Right lobe of liver (tissue), 4 donors: ENCODE measurements around the gene NOM1.
"Not testable (repeated sequence)": the region's sequence is repeated elsewhere in the genome, so short reads cannot be mapped to it uniquely, and the experiment has no call there.

Experiments
- POLR2A ChIP-seq: fragments of 450-650 bp; IDR thresholded peaks from one replicate; pipeline ENCODE4 v1.6.1; 2017; ENCODE audit warnings: antibody characterized with exemption, mild to moderate bottlenecking
- TF ChIP-seq, protein P1 (sequence below), 4 donors: fragments of 200-600 bp in 3 of 4; fragments of 450-650 bp in 1 of 4; IDR thresholded peaks; one replicate each; pipeline versions ENCODE4 v1.5.1 to v1.8.0; 2016 to 2022; ENCODE audit warnings: antibody characterized with exemption in 4 of 4, mild to moderate bottlenecking in 2 of 4
- donor health status: DM: no; HTN: no; CAD: no.
- donor health status: DM: no; HTN: no; CAD: no.
- donor health status: DM: no; HTN: yes; CAD: no.

DNA sequence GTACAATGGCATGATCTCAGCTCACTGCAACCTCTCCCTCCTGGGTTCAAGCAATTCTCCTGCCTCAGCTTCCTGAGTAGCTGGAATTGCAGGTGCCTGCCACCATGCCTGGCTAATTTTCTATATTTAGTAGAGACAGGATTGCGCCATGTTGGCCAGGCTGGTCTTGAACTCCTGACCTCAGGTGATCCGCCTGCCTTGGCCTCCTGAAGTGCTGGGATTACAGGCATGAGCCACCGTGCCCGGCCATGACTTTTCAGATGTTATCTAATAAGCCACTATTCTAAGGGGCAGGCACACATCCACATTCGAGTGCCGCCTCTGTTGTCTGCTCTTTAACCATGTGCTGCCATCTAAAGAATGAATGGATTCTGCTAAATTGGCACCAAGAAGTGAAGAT, 27.2 kb upstream of the NOM1 start:
- TF ChIP-seq, protein P1, sequence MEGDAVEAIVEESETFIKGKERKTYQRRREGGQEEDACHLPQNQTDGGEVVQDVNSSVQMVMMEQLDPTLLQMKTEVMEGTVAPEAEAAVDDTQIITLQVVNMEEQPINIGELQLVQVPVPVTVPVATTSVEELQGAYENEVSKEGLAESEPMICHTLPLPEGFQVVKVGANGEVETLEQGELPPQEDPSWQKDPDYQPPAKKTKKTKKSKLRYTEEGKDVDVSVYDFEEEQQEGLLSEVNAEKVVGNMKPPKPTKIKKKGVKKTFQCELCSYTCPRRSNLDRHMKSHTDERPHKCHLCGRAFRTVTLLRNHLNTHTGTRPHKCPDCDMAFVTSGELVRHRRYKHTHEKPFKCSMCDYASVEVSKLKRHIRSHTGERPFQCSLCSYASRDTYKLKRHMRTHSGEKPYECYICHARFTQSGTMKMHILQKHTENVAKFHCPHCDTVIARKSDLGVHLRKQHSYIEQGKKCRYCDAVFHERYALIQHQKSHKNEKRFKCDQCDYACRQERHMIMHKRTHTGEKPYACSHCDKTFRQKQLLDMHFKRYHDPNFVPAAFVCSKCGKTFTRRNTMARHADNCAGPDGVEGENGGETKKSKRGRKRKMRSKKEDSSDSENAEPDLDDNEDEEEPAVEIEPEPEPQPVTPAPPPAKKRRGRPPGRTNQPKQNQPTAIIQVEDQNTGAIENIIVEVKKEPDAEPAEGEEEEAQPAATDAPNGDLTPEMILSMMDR (IDR thresholded peaks at IDR 0.05), result not testable (repeated sequence)
- not testable (repeated sequence) for TF ChIP-seq POLR2A
